Testis (tissue), 2 donors: ENCODE measurements around the gene OPTN.

Source experiments
- CTCF ChIP-seq, 3 experiments: fragments of 450-650 bp in 2 of 3; fragments of 200-600 bp in 1 of 3; sonication (generic) in 1 of 3; IDR thresholded peaks; one replicate each; pipeline ENCODE4 v1.5.1; 2016 to 2019; ENCODE audit warnings: antibody characterized with exemption in 3 of 3, mild to moderate bottlenecking in 2 of 3, moderate library complexity in 1 of 3
- POLR2A ChIP-seq: fragments of 450-650 bp; IDR thresholded peaks from one replicate; pipeline ENCODE4 v1.6.1; 2017; ENCODE audit warnings: antibody characterized with exemption, mild to moderate bottlenecking, moderate library complexity

GRCh38 chr10:13095929-13096328 is 4.0 kb upstream of the OPTN start:
- no peak for TF ChIP-seq CTCF (IDR thresholded peaks at IDR 0.05)
- TF ChIP-seq POLR2A = no peak
